GM21825 (cell line): ENCODE results near the gene RCBTB2.
"Not testable (repeated sequence)": the region's sequence is repeated elsewhere in the genome, so short reads cannot be mapped to it uniquely, and the experiment has no call there.

Source experiments
- ATAC-seq: cut with Tn5 transposase; IDR thresholded peaks from one replicate; pipeline ENCODE4 v1.9.1; 2021; ENCODE audit warnings: mild to moderate bottlenecking, moderate library complexity; ENCODE audit not compliant: unreplicated experiment

The RCBTB2 gene

DNA sequence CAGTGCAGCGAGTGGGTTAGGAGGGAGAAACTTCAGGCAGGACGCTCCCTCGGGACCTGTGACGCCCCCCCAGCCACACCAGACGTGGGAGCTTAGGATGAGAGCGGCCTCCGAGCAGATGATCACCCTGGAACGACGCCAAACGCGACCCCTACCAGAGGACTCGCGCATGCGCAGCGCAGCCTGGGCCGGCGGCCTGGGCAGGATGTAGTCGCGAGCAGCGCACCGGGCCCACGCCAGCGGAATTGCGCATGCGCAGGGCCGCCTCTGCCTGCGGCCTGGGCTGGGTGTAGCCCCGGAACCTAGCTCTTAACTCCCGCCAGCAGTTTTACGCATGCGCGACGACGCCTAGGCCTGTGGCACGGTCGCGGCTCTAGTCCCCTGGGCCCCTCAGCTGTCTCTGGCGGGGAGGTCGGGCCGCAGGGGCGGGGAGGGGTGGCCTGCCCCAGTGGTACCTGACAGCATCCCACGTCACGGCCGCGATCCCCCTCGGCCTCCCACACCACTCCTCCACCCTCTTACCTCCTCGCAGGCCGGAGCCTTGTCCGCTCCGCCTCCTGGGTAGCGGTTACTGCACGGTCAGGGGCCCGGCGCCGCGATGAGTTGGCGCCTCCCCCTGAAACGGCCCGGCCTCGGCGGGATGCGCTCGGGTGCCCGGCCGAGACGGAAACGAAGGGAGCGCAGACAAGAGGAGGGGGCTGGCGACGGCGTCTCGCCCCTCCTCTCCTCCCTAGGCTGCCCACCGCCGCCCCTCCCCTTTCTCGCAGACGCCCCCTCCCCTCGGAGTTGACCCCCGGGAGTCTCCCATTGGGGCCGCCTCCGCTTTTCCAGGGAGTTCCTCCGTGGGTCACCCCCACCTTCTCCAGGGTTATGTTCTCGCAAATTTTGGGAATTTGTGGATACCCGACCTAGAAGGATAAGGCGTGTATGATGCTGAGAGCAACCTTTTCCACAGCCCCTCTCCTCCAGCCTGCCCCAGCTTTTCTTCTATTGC lies at the start of gene RCBTB2:
TSS of gene RCBTB2 (minus strand) at position 575 of the 994 bp plus-strand sequence. CDS start 11,141 bp downstream, outside the sequence.
- ATAC-seq = peak; percentile 71

DNA sequence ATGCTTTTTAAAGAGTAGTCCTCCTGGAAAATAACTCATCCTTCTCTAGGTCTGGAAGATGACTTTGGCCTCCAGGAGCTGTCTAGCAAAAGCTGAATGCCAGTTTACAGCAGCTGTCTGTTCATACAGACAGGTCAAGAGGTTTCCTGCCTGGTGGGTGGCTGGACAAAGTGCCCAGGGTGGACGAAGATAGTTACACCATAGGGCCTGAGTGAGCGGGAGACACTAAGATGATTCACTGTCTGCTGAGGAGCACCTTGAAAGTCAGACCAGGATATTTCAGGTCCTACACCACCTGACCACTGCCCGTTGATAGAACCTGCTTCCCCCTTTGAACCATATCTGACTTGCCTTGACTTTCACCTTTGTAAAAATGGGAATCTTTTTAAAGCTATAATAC lies 49.2 kb upstream of the RCBTB2 start:
- no peak for ATAC-seq

- ATAC-seq = no peak
These were observed 48.0 kb upstream of the RCBTB2 start for GRCh38 chr13:48580896-48581295.

DNA sequence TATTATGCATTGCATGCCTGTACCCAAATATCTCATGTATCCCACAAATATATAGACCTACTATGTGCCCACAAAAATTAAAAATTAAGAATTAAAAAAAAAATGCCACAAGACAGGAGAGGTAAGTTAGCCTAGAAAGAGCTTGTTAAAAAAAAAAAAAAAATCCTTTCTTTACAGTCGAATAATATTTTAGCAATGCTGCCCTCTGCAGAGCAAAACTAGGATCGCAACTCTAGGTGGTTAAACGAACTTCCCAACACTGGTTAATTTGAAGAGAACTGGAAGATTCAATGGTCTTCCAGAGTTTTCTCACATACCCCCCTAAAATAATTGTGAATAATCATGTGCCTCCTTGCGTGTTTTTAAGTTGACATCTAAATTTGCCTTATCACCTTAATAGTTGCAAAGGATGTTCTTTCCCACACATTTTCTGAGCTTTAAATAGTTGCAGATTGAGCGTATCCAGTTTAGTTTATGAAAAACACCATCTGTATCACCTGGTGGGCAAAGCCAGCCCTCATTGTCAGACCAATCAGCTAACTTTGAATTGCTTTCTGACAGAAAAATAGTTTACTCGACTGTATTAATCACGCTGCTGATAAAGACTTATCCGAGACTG lies 47.4 kb upstream of the RCBTB2 start:
- ATAC-seq = no peak

- ATAC-seq = not testable (repeated sequence)
These were observed 47.0 kb upstream of the RCBTB2 start for GRCh38 chr13:48579919-48580180.

GRCh38 chr13:48579165-48579918 lies 46.5 kb upstream of the RCBTB2 start:
- ATAC-seq = peak; percentile 73

DNA sequence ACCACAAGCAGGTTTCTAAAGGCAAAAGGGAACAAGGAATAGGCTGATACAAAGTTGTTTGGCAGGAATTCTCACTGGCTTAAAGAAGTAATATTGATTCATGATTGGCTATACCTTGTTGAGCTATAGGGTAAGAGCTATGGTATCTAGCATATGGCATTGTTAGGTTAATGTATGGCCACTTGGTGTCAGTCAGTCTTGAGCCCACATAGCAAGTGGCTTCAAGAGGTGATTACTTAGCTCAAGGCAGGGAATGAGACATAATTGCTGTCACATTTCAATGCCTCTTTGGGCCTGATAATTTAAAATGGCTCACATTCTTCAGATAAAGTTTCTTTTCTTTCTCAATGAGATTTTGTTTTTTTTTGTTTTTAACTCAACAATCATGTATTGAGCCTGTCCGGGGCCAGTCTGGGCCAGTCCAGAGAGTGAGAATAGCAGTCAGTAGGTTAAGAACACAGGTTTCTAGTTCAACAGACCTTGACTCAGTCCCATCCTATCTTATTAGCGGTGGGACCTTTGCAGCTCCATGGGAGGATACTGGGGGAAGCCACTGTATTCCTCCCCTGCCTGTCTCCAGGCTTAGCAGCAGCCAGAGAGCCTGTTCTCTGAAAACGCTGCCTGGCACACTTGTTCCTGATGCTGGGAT lies 45.8 kb upstream of the RCBTB2 start:
- peak; percentile 45 for ATAC-seq

DNA sequence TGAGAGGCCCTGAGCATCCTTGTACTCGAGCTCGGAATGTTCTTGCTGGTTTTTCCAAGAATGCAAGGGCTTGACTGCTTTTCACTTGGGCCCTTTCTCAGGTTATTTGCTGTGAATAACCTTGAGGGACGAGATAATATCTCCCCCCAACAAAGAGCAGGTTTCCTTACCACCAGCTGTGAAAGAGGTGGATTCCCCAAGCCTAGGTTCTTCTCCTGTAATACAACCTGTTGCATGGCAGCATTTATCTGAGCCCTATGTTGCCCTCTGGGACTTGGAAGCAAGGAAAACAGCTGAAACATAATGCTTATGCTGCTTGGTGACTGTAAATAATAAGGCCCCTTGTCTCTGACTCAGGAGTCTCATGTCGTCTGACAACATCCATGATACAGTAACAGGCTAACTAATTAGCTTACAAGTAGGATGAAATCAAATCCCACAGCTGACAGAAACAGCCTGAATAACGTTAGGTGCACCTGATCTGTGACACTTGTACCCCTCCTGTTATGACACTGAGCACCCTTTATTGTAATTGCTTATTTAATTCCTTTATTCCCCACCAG lies 43.6 kb upstream of the RCBTB2 start:
- no peak for ATAC-seq

DNA sequence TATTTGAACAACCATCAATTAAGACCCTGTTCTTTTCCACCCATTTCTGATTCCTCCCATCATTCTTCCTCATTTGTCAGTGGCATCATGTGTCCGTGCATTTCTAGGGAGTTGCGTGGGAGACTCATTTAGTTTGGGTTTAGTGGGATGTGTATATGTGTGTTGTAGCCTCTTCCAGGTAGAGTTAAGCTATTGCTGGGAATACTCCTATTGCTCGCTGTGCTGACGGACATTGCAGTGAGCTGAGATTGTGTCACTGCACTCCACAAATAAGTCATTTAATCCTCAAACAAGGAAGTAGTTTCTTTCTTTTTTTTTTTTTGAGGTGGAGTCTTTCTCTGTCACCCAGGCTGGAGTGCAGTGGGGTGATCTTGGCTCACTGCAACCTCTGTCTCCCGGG lies 42.2 kb upstream of the RCBTB2 start:
- no peak for ATAC-seq

- ATAC-seq = no peak
These were observed 41.3 kb upstream of the RCBTB2 start for GRCh38 chr13:48574041-48574796.

- ATAC-seq = no peak
These were observed 40.5 kb upstream of the RCBTB2 start for GRCh38 chr13:48573213-48574007.

- no peak for ATAC-seq
These were observed 38.4 kb upstream of the RCBTB2 start for GRCh38 chr13:48571126-48571913.

- ATAC-seq = no peak
These were observed 37.4 kb upstream of the RCBTB2 start for GRCh38 chr13:48570216-48570828.

DNA sequence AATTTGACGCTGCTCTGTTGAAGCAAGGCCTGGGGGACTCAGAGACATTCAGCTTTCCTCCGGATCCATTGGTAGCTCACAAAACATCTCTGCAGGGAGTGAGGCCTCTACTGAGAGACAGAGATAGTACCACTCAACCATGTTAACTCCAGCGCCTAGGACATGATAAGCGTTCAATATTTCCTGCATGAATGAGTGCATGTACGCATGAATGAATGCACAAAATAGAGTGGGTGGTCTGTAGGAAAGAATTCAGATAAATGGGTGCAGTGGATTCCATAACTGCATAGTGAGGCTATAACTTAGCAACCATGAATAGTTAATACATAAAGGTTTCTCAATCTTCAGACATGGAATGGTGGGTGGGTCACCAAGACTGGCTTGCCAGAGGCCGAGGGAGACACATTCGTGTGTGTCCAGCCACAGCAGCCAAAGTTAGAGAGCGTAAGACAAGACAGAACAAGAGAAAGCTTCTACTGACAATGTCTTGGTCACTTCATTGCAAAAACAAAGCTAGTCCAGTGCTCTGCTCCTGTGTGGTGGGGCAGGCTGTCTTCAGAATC lies 36.3 kb upstream of the RCBTB2 start:
- ATAC-seq = no peak

DNA sequence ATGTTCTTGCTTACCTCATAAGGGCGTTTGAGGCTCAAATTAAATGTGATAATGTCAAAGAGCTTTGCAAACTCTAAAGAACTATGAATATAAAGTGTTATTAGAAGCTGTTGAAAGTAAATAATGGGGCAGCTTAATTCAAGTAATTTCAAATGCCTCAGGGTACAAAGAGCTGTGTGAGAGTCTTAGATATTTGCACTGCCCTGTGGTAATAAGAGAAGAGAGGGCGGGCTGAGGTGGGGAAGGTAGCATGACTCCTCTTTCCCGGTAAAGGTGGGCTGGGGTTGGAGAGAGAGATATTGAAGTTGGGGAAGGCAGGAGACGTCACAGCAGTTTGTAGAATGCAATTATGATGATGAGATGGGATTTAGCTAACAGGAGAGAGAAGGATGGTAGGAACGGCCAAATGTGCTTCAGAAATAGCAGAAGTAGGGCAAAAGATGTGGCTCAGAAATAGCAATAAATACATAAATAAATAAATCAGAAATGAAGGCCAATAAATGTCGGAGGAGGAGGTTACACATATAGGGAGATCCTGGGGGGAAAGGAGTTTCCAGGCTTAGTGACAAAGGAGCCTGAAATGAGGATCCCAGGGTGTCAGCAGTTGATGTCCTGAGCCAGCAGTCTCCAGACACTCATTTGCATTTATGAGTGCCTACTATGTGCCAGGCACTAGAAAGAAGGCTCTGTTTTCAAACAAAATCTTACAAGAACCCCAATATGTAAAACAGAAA lies 35.7 kb upstream of the RCBTB2 start:
- ATAC-seq = no peak

DNA sequence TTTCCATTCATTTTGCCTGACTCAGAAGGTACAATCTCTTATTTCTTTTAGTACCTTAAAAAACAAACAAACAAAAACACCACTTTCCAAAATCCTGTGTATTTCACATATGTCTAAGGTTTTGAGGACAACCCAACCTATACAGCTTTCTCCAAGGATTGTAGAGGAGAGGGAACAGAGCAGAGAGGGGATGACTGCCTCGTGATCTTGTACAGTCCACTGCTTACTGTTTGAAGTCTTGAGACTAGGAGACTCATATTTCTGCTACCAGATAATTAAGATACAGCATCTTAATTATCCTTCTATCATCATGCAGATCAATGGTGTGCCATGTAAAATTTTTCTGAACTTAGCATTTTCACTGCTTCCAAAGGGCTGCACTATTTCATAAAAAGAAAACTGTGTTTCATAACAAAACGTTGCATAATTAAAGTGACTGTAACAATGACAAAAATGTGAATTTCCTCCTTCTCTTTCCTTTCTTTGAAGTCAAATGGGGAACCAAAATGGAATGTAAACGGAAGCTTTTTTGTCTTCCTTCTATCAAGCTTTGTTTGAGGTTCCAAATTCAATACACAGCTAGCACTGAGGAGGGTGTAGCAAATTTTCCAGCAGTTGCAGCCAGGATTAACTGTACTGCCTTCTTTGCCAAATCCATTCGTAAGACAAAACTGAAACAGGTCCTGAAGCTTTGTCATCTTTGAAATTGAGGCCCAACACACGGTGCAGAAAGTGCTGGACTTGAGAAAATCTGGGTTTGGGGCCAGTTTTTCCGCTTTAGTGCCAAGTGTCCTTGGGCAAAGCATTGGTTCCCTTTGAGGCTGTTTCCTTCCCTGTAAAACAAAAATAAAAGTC lies 34.9 kb upstream of the RCBTB2 start:
- ATAC-seq = no peak
